Cardiac septum (tissue), 1 donor: Measurements from ENCODE around the gene SLC34A3. TPM values are rescaled to one million over a fixed set of nuclear protein-coding genes. Genes with fewer than 3 reads are reported as not detected.

Experiments
- DNase-seq: peaks from one replicate; pipeline ENCODE4 v3.0.0-alpha.2; 2020; ENCODE audit warnings: low spot score
- intact Hi-C: fragments of 100-400 bp; cut with DNase I; formaldehyde crosslinking; loops from one replicate; pipeline ENCODE4 v1.14.0; 2022
- total RNA-seq: library from RNA; stranded (reverse); fragmentation: NEBNext Ultra II Directional; extraction: Animal tissue kit (Norgen Biotek cat#: 25700); gene quantifications from one replicate; pipeline ENCODE4 v1.2.1, GENCODE V29; 2021
- donor health status: DM: no; HTN: no; CAD: no.

Gene SLC34A3
- total RNA-seq, 1 donor from 2014 or later = not detected

DNA sequence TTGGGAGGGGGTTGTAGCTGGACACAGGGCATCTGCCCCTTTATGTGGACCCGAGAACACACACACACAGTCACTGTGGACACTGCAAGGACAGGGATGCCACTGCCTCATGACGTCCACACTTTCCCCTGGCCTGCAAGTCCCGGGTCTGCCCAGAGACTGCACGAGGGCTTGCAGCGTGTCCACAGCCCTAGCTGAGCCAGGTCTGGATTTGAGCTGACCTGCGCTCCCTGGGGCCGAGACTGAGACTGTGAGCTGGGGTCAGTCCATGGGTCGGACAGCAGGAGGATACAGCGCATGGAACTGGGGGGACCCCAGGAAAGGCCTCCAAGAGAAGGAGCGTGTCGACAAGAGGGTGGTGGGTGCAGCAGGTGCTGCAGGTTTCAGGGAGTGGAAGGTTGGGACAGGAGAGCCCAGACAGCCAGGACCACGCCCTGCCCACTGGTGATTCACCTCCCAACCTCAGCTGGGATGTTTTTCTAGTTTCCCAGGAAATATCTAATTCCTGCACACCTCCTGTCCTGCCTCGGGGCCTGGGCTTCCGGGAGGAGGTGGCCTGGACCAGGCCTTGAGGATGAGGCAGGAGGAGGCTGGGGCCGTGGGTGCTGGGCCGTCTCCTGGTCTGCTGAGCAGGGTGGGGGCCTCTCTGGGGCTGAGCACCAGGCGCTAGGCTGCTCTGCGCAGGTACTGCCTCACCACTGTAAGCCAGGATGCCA lies 4.2 kb upstream of the SLC34A3 start:
- intact Hi-C loops = loop anchor here (1.0 kb wide), 1 partner anchor 105 kb away; no protein-coding TSS in a partner anchor
- DNase-seq = no peak

DNA sequence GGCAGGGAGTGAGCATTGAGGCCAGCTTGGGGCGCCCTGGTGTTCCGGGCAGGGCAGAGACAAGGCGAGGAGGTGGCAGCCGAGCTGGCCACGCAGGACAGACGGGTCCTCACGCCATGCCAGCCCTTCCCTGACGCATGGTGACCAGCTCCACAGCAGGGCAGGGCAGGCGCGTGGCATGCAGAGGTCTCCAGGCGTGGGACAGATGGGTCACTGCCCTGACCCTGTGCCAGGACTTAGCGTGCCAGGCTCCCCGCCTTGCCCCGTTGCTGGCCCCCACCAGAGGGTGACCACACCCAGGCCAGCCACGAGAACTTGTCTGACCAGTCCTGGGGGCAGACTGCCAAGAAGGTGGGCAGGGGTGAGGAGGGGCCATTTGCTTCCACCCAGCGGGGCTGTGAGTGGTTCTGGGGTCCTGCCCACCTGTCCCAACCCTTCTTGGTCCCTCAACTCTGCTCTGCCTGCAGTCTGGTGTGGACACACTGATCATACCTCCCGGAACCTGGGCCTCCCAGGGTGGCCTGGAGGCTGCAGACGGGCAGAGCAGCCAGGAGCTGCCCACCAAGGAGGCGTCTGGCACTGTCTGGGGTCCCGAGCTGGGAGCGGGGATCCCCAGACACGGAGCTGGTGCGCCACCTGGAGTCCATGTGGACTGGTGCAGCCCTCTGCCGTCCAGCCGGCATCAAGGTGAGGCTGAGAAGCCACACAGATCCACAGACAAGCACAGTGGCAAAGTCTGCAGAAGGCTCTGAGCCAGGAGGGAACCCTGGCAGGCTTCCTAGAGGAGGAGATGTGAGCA lies 3.4 kb upstream of the SLC34A3 start, which contains the start of gene RNF224:
Gene RNF224 (plus strand): TSS at position 449 of the 799 bp plus-strand sequence. CDS start 834 bp downstream, outside the sequence.
- peak; percentile 90 for DNase-seq
- intact Hi-C loops = loop anchor here (1.0 kb wide), 1 partner anchor 106 kb away; no protein-coding TSS in a partner anchor

DNA sequence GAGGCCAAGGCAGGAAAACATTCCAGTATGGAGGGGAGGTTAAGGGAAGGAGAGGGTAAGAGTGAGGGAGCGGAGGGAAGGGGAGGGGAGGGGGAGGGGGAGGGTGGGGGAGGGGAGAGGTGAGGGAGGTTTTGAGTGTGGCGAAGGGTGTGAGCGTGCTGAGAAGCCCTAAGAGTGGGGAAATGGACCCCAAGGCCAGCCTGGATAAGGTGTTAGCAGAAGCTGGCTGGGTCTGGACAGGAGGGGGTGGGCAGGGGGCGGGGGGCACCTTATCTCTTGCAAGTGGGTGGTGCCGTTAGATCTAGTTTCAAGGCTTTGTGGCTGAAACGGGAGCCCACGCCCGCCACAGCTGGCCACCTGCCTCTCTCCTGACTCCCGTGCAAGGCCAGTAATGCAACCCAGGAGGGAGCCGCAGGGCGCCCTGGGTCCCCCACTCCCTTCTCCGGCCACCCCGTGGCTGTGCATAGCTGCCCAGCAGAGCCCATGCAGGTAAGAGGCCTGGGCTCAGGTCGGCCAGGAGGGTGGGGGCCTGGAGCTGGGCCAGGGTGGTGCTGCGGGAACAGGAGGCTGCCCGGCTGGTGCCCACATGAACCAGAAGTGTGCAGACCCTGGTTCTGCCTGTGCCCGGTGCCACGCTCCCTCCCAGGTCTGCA lies 2.7 kb upstream of the SLC34A3 start:
- intact Hi-C loops = loop anchor here (1.0 kb wide), 1 partner anchor 107 kb away; no protein-coding TSS in a partner anchor
- no peak for DNase-seq

DNA sequence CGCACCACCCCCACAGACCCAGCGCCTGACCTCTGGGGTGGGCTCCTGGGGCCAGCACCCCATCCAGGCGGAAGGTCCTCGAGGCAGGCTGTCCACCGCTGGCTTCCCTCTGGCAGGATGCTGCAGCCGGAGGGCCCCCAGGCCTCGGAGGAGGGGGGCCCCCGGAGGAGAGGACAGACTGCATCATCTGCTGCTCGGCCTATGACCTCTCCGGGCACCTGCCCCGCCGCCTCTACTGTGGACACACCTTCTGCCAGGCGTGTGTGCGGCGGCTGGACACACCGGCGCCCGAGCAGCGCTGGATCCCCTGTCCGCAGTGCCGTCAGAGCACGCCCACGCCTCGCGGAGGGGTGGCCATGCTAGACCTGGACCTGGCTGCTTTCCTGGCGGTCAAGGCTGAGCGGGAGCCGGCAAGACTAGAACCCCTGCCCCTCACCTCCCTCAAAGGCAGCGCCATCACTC lies 2.2 kb upstream of the SLC34A3 start:
- no peak for DNase-seq
- intact Hi-C loops = no loop called here

DNA sequence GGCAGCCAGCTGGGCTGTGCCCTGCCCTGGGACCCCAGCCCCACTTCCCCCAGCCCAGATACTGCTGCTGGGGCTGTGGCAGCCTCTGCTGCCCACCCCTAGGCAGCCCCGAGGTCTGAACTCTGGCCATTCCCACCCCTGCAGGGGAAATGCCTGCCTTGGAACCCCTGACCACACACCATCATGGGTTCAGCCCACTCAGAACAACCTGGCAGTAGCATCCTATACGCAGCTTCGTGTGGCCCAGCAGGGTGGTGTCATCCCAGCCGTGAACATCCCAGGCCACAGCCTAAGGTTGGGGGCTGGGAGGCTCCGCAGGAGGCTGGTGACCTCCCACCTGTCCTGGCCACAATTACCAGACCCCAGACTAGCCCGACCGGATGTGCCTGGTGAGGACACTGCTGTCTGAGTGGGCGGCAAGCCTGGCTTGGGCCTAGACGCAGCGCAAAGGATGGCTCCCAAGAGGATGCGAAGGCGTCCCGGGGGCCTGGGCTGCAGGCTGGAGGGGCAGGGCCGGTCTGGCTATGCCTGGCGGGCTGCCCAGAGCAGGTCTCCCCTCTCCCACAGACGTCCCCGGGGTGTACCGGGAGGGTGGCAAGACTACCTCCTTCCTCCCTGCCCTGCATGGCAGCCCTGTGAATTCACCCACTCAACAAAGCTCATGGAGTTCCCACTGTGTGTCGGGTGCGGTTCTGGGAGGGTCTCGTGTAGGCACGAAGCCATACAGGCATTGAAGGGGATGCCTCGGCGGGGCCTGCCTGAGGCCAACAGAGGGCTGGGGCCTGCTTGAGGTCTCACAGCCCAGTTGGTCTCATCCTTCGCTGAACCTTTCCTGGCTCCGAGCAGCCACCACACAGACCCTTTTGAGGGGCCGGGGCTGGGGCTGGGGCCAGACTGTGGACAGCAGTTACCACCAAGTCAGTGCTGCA lies 1.5 kb upstream of the SLC34A3 start:
- DNase-seq = peak; percentile 71
- intact Hi-C loops = no loop called here

DNA sequence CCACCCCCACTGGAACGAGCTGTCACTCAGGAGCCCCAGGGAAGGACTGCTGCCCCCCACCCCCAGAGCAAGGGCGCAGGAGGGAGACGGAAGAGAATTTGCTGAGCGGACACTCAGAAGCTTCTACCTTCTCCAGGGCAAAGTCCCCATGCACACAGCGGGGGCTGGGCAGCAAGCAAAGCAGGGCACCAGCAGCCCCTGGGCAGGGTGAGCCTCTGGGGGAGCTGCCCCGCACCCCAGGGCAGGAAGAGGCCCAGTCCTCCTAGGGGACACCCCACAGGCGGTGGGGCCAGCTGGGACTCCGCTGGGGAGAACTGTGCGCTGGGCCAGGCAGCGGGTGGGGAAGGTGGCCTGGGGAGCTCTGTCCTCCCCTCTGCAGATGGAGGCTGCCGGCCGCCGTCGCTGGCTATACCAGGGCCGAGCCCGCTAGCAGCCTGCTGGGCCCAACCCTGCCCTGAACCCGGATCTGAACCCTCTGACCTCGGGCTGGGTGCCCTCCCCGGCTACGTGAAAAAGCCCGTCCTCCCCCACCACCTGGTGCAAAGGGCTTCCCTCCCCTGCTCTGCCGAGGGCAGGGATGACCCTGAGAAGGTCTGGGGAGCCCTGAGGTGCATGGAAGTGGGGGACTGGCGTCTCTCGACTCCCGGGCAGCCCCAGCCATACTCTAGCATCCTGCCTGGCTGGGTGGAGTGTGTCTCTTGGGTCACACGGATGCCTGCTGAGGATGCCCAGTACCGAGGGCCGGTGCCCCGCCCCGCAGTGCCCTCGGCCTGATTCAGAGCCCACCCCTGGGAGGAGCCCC lies 597 bp upstream of the SLC34A3 start:
- DNase-seq = no peak
- intact Hi-C loops = no loop called here

DNA sequence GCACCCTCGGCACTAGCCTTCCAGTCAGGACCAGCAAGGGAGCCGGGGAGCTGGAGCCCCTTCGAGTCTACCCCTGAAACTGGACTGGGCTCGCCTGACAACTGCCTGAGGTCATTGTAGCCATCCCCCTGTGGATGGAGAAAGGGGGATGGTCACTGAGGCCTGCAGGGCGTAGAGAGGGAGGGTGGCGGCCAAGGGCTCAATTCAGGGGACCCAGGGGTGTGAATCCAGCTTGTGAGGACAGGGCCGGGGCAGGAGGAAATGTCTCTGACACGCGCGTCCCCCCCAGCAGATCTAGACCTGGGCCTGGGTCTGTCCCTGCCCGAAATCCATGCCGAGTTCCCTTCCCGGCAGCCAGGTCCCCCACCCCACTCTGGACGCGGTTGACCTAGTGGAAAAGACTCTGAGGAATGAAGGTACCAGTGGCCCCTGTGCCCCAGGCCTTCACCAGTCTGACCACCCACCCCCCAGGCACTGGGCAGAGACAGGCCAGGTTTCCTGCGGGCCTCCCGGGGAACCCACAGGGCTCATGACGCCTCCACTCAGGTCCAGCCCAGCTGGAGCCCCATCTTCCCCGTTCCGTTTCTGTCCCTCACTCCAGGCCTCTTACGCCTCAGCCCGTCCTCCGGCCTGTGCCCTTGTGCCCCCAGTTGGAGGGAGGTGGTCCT lies 805 bp downstream of the SLC34A3 start:
- no peak for DNase-seq
- intact Hi-C loops = no loop called here

DNA sequence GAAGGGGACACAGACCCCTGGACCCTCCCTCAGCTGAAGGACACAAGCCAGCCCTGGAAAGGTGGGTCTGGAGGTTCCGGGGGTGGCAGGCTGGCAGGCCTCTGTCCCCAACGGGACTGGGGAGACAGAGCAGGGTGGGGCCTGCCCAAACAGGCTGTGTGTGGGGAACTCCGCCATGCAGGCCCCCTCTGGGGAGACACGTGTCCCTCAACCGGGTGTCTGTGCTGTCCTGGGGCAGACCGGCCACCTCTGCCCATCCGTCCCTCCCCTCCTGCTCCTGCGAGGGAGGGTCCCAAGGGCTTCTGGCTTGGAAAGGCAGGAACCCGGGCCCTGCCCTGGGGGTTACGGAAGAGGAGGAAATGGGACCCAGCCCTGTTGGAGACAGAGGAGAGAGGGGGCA lies 1.4 kb downstream of the SLC34A3 start:
- intact Hi-C loops = no loop called here
- DNase-seq = no peak

DNA sequence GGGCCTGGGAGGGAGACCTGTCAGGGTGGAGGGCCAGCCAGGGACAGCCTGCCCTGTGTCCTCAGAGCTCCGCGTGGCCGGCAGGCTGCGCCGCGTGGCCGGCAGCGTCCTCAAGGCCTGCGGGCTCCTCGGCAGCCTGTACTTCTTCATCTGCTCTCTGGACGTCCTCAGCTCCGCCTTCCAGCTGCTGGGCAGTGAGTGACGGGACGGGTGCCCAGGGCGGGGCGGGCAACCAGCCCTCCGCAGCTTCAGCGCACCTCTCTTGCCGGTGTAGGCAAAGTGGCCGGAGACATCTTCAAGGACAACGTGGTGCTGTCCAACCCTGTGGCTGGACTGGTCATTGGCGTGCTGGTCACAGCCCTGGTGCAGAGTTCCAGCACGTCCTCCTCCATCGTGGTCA lies 1.8 kb downstream of the SLC34A3 start:
- DNase-seq = no peak
- intact Hi-C loops = no loop called here

DNA sequence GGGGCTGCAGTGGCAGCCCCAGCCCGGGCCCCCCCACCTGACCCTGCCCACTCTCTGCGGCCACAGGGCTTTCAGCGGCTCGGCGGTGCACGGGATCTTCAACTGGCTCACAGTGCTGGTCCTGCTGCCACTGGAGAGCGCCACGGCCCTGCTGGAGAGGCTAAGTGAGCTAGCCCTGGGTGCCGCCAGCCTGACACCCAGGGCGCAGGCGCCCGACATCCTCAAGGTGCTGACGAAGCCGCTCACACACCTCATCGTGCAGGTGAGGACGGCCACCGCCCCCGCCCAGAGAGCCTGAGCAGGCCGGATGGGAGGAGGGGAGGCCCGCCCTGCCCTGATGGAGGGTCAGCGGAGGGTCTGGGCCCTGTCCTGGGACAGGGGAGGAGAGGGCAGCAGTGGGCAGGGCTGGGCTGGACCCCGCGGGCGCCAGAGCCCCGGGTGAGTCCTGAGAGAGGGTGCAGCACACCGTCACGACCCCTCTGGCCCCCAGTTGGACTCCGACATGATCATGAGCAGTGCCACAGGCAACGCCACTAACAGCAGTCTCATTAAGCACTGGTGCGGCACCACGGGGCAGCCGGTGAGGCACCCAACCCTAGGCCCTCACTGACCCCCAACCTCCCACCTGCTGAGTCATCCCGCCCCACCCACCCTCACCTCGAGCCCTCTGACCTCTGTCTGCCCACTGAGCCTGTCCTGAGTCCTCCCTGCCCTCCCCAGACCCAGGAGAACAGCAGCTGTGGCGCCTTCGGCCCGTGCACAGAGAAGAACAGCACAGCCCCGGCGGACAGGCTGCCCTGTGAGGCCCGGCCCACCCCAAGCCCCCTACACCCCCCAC lies 2.7 kb downstream of the SLC34A3 start:
- intact Hi-C loops = no loop called here
- no peak for DNase-seq

DNA sequence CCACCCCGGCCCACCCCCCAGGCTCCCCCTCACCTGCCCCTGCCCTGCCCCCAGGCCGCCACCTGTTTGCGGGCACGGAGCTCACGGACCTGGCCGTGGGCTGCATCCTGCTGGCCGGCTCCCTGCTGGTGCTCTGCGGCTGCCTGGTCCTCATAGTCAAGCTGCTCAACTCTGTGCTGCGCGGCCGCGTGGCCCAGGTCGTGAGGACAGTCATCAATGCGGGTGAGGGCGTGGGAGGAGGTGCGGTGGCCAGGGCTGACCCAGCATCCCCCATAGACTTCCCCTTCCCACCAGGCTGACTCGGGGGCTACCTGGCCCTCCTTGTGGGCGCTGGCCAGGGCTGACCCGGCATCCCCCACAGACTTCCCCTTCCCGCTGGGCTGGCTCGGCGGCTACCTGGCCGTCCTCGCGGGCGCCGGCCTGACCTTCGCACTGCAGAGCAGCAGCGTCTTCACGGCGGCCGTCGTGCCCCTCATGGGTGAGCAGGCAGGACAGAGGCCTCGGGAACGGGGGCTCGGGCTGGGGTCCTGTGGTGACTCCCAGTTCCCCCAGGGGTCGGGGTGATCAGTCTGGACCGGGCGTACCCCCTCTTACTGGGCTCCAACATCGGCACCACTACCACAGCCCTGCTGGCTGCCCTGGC lies 3.5 kb downstream of the SLC34A3 start:
- DNase-seq = no peak
- intact Hi-C loops = no loop called here

DNA sequence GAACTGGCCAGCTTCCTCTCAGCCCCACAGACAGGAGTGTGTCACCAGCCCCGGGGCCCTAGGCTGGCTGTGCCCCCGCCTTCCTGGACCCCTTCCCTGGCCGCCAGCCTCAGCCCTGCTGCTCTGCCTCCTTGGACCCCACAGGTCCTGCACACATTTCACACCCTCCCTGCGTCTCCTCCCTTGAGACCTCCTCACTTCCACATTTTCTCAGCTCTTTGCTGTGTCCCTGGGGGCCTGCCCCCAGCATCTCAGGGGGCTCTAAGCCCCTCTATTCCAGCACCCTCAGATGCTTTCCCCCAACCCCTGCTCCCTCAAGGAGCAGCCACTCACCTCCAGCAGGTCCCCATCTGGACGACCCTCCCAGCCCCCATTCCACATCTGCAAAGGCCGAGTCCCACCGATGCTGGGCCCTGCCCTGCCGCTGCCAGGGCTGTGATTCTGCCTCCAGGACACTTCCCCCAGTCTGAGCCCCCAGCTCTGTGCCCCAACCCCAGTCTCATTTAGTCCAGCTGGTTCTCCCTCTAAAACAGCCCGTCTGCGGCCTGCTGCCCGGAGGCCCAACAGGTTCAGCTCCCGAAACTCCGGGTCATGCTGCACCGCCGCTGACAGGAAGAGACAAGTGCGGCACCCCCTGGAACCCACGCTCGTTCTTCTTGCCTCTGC lies 4.2 kb downstream of the SLC34A3 start:
- intact Hi-C loops = no loop called here
- no peak for DNase-seq

DNA sequence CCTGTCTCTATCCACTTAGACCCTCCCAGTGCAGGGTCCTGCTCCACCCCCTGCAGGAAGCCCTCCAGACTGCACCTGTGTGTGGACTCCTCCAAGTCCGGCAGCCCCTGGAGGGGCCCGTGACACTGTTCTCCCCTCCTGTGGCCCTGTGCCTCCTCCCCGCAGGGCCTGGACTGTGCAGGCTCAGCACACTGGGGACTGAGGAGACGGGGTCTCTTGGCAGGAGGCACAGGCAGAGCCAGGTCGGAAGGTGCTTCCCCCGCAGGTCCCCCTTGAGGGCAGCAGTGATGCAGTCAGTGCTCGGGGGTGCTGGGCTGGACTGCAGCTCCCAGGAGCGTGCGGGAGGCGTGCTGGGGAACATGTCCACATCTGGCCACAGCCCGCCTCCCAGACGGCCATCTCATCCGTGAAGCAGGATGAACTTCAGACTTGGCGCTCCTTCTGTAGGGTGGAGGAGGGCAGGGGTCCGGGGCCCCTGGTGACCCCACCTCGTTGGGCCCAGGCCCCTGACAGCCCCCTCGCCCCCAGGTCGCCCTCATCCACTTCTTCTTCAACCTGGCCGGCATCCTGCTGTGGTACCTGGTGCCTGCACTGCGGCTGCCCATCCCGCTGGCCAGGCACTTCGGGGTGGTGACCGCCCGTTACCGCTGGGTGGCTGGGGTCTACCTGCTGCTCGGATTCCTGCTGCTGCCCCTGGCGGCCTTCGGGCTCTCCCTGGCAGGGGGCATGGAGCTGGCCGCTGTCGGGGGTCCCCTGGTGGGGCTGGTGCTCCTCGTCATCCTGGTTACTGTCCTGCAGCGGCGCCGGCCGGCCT lies 4.9 kb downstream of the SLC34A3 start:
- intact Hi-C loops = no loop called here

DNA sequence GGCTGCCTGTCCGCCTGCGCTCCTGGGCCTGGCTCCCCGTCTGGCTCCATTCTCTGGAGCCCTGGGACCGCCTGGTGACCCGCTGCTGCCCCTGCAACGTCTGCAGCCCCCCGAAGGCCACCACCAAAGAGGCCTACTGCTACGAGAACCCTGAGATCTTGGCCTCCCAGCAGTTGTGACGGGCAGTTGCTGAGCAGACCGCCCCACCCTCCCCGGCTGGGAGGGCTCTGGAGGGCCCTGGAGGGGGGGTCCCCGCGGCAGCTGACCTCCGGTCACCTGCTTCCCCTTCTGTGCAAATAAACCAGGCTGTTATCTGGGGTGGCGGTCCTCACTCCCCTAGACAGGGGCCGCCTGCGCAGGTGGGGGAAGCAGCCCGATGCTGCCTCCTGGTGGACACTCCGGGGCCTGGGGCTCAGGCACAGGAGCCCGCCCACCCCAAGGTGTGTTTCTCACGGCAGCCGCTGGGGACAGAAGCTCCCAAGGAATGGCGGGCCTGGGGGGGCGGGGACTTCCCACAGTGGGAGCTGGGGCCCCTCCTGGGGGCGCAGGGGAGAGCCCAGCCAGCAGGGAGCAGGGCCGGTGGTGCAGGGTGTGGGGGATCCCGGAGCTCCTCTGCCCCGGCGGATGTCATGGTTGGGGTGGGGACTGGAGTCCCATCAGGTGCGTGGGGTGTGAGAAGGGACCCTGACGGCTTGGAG lies 5.7 kb downstream of the SLC34A3 start:
- intact Hi-C loops = no loop called here
- peak; percentile 94 for DNase-seq

More for the DNA sequence above, 4.9 kb downstream of the SLC34A3 start:
- no peak for DNase-seq
